ENCODE results near the gene LRRN2.

LRRN2 gene

DNA sequence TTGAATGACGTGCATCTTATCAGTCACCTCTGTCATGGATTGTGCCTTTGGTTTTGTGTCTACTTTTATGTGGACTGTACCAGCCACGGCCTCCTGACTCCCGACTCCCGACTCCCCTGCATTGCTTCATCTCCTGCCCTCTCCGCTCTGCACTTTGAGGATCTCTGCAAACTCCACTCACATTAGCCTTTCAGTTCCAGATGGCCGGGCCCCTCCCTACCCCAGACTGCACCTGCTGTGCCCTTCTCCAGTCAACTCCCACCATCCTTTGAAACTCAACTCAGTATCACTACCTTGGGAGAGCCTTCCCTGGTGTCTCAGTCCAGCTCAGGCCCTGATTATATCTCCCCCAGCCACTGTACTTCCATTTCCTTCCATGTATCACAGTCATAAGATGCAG lies 97.9 kb downstream of the LRRN2 start:
- TF ChIP-seq SIN3A (IDR thresholded peaks at IDR 0.05; ENCODE audit: borderline replicate concordance, insufficient read depth, low read length) (no peak), REST (IDR thresholded peaks at IDR 0.05; ENCODE audit: insufficient read depth in 1 of 2, low read depth in 2 of 2, low read length in 2 of 2) (no peak), POLR2AphosphoS5 (IDR thresholded peaks at IDR 0.05; ENCODE audit: low read depth, low read length) (no peak), FOXP2 (optimal IDR thresholded peaks at IDR 0.05; ENCODE audit: borderline replicate concordance, extremely low read depth, extremely low read length, insufficient read depth) (no peak), TAF1 (IDR thresholded peaks at IDR 0.05; ENCODE audit: borderline replicate concordance, insufficient read depth, low read length) (no peak)

DNA sequence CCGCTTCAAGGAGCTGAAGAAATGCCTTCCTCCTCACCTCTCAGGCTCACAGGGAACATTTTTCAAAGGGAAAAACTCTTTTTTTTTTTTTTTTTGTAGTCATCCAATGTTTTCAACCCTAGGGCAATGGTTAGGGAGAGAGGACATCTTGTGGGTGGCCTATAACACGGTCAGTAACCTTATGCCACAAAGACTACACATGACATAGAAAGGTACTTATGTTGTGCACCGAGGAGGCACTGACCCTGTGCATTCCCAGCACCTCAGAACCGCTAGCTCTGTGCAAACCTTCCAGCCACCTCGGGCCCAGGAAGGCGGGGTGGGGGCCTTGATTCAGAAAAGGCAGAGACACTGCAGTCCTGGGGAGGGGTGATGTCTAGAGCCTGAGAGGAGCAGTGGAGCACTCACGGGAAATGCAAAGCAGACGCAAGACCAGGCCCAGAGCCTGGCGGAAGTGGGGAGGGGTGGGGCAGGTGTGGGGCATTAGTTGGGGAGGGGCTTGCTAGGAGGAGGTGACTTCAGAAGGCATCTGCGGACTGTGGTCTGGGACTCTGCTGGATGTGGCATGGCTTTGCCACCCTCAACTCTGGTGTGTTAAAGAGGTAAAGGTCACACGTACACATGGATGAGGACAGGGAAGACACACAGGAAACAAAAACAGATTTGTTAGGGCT lies 100.7 kb downstream of the LRRN2 start:
- TF ChIP-seq FOXP2 (optimal IDR thresholded peaks at IDR 0.05; ENCODE audit: borderline replicate concordance, extremely low read depth, extremely low read length, insufficient read depth) (no peak), SIN3A (IDR thresholded peaks at IDR 0.05; ENCODE audit: borderline replicate concordance, insufficient read depth, low read length) (no peak), REST (IDR thresholded peaks at IDR 0.05; ENCODE audit: insufficient read depth in 1 of 2, low read depth in 2 of 2, low read length in 2 of 2) (no peak), TAF1 (IDR thresholded peaks at IDR 0.05; ENCODE audit: borderline replicate concordance, insufficient read depth, low read length) (no peak), POLR2AphosphoS5 (IDR thresholded peaks at IDR 0.05; ENCODE audit: low read depth, low read length) (no peak)

DNA sequence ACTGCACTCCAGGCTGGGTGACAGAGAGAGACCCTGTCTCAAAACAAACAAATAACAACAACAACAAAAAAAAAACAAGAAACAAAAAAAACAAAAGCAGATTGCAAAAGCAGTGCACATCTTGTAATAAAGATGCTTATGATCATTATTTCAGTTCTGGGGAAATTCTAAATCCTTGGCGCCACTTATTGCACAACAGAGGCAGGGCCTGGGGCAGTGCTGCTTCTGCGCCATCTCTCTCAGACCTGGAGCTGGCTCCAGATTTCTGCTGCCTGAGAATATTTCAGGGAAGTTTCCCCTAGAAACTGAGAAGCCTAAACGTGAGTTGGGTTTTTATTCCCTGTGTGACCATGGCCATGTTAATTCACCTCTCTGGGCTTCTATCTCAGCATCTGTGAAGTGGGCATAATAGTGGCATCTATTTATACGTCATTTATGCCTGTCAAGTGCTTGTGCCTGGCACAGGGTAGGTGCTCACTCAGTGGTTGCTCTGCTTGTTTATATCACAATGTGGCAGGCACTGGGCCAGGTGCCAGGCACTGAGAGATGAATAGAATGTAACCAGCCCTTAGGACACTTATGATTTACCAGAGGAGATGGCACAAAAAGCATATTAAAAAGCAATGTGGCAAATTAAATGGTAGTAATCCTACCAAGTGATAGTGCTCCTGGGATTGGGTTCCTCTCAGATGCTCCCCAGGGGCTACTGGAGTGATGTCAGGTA lies 101.5 kb downstream of the LRRN2 start:
- TF ChIP-seq REST (IDR thresholded peaks at IDR 0.05; ENCODE audit: insufficient read depth in 1 of 2, low read depth in 2 of 2, low read length in 2 of 2) (no peak), TAF1 (IDR thresholded peaks at IDR 0.05; ENCODE audit: borderline replicate concordance, insufficient read depth, low read length) (no peak), POLR2AphosphoS5 (IDR thresholded peaks at IDR 0.05; ENCODE audit: low read depth, low read length) (no peak), SIN3A (IDR thresholded peaks at IDR 0.05; ENCODE audit: borderline replicate concordance, insufficient read depth, low read length) (no peak), FOXP2 (optimal IDR thresholded peaks at IDR 0.05; ENCODE audit: borderline replicate concordance, extremely low read depth, extremely low read length, insufficient read depth) (no peak)

DNA sequence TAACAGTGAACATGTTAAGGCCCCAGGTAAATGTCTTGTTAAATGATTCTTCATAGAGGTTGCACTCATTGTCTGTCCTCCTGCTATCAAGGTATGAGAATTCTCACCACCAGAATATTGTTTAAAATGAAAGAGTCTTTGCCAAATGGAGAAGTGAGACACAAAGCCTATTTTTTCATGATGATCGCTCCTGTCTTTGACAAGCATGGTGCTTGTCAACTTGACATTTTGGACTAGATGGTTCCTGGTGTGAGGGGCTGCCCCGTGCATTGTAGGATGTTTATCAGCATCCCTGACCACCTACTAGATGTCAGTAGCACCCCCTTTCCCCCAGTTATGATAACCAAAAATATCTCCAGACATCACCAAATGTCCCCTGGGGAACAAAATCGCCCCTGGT lies 103.8 kb downstream of the LRRN2 start:
- TF ChIP-seq TAF1 (IDR thresholded peaks at IDR 0.05; ENCODE audit: borderline replicate concordance, insufficient read depth, low read length) (no peak), REST (IDR thresholded peaks at IDR 0.05; ENCODE audit: insufficient read depth in 1 of 2, low read depth in 2 of 2, low read length in 2 of 2) (no peak), SIN3A (IDR thresholded peaks at IDR 0.05; ENCODE audit: borderline replicate concordance, insufficient read depth, low read length) (no peak), FOXP2 (optimal IDR thresholded peaks at IDR 0.05; ENCODE audit: borderline replicate concordance, extremely low read depth, extremely low read length, insufficient read depth) (no peak)

Data from PFSK-1 (cell line).